HepG2 (cell line): ENCODE results near the gene L3MBTL1. TPM values are rescaled to one million over a fixed set of nuclear protein-coding genes. Genes with fewer than 3 reads are reported as not detected.

ENCODE experiments used
- ARNT ChIP-seq: fragments of 450-650 bp; IDR thresholded peaks from 2 replicates; pipeline ENCODE4 v1.6.1; 2017
- EEA1 ChIP-seq: sonication (generic); formaldehyde crosslinking; IDR thresholded peaks from 2 replicates; pipeline ENCODE4 v1.5.1; 2020; ENCODE audit warnings: mild to moderate bottlenecking, missing genetic modification reagents, borderline replicate concordance
- JDP2 ChIP-seq: sonication (generic); formaldehyde crosslinking; IDR thresholded peaks from 2 replicates; pipeline ENCODE4 v1.8.1; 2022; ENCODE audit warnings: missing genetic modification reagents, borderline replicate concordance
- KDM5B ChIP-seq: sonication (generic); formaldehyde crosslinking; IDR thresholded peaks from 2 replicates; pipeline ENCODE4 v1.4.0; 2020; ENCODE audit warnings: missing genetic modification reagents, mild to moderate bottlenecking, borderline replicate concordance
- MEF2D ChIP-seq: sonication (generic); formaldehyde crosslinking; IDR thresholded peaks from 2 replicates; pipeline ENCODE4 v1.5.1; 2020; ENCODE audit warnings: mild to moderate bottlenecking, missing genetic modification reagents
- NCOA2 ChIP-seq: sonication (generic); formaldehyde crosslinking; IDR thresholded peaks from 2 replicates; pipeline ENCODE4 v1.8.0; 2022; ENCODE audit warnings: inconsistent platforms
- NFE2L1 ChIP-seq: sonication (generic); formaldehyde crosslinking; IDR thresholded peaks from 2 replicates; pipeline ENCODE4 v1.4.0; 2020; ENCODE audit warnings: missing genetic modification reagents, mild to moderate bottlenecking, borderline replicate concordance
- NFE2L2 ChIP-seq: fragments of 150-350 bp; IDR thresholded peaks from 2 replicates; pipeline ENCODE4 v1.6.1; 2014; ENCODE audit warnings: low read length
- PAX8 ChIP-seq: sonication (generic); formaldehyde crosslinking; IDR thresholded peaks from 2 replicates; pipeline ENCODE4 v1.8.0; 2022; ENCODE audit warnings: mild to moderate bottlenecking, missing genetic modification reagents, borderline replicate concordance
- POLR2AphosphoS5 ChIP-seq: IDR thresholded peaks from 2 replicates; pipeline ENCODE4 v1.6.1; 2012; ENCODE audit warnings: low read depth, low read length
- PTBP1 ChIP-seq: fragments of 200-400 bp; formaldehyde crosslinking; IDR thresholded peaks from 2 replicates; pipeline ENCODE4 v1.6.1; 2018; ENCODE audit warnings: low read length, low read depth; ENCODE audit not compliant: poor library complexity, severe bottlenecking
- RARA ChIP-seq: IDR thresholded peaks from 2 replicates; pipeline ENCODE4 v1.6.1; 2016; ENCODE audit warnings: missing genetic modification reagents, missing compliant biosample characterization
- RFX5 ChIP-seq: IDR thresholded peaks from 2 replicates; pipeline ENCODE4 v1.6.1; 2011; ENCODE audit warnings: low read depth, low read length, improper control_type of control experiment
- RFXAP ChIP-seq: sonication (generic); formaldehyde crosslinking; IDR thresholded peaks from 2 replicates; pipeline ENCODE4 v1.4.0; 2020; ENCODE audit warnings: missing genetic modification reagents, borderline replicate concordance
- SMAD1 ChIP-seq: sonication (generic); formaldehyde crosslinking; IDR thresholded peaks from 2 replicates; pipeline ENCODE4 v1.4.0; 2020; ENCODE audit warnings: missing genetic modification reagents, low read depth, mild to moderate bottlenecking, borderline replicate concordance
- TEAD2 ChIP-seq: sonication (generic); formaldehyde crosslinking; IDR thresholded peaks from 2 replicates; pipeline ENCODE4 v1.9.0; 2021; ENCODE audit warnings: missing genetic modification reagents
- TEF ChIP-seq: sonication (generic); formaldehyde crosslinking; IDR thresholded peaks from 2 replicates; pipeline ENCODE4 v1.5.0; 2020; ENCODE audit warnings: missing genetic modification reagents
- THYN1 ChIP-seq: sonication (generic); formaldehyde crosslinking; IDR thresholded peaks from 2 replicates; pipeline ENCODE4 v1.8.1; 2023; ENCODE audit warnings: low read depth, mild to moderate bottlenecking, moderate library complexity, missing genetic modification reagents, borderline replicate concordance
- ZNF207 ChIP-seq: fragments of 450-650 bp; IDR thresholded peaks from 2 replicates; pipeline ENCODE4 v1.6.1; 2016; ENCODE audit warnings: antibody characterized with exemption, borderline replicate concordance
- ZNF225 ChIP-seq: sonication (generic); formaldehyde crosslinking; IDR thresholded peaks from 2 replicates; pipeline ENCODE4 v1.4.0; 2020; ENCODE audit warnings: mild to moderate bottlenecking, missing genetic modification reagents
- ZNF296 ChIP-seq: sonication (generic); formaldehyde crosslinking; conservative IDR thresholded peaks from 2 replicates; pipeline ENCODE4 v1.5.0; 2020; ENCODE audit warnings: mild to moderate bottlenecking, missing genetic modification reagents
- ZNF329 ChIP-seq: sonication (generic); formaldehyde crosslinking; IDR thresholded peaks from 2 replicates; pipeline ENCODE4 v1.9.0; 2021; ENCODE audit warnings: low read depth, mild to moderate bottlenecking, missing genetic modification reagents
- ZNF335 ChIP-seq: sonication (generic); formaldehyde crosslinking; IDR thresholded peaks from 2 replicates; pipeline ENCODE4 v1.4.0; 2020; ENCODE audit warnings: missing genetic modification reagents
- ZNF569 ChIP-seq: sonication (generic); formaldehyde crosslinking; IDR thresholded peaks from 2 replicates; pipeline ENCODE4 v1.5.0; 2020; ENCODE audit warnings: mild to moderate bottlenecking, missing genetic modification reagents, moderate library complexity, borderline replicate concordance
- ZNF724P ChIP-seq: sonication (generic); formaldehyde crosslinking; IDR thresholded peaks from 2 replicates; pipeline ENCODE4 v1.8.0; 2022; ENCODE audit warnings: missing genetic modification reagents, borderline replicate concordance
- ZNF878 ChIP-seq: sonication (generic); formaldehyde crosslinking; IDR thresholded peaks from 2 replicates; pipeline ENCODE4 v1.8.1; 2023; ENCODE audit warnings: mild to moderate bottlenecking, missing genetic modification reagents, moderate library complexity
- ZSCAN20 ChIP-seq: sonication (generic); formaldehyde crosslinking; IDR thresholded peaks from 2 replicates; pipeline ENCODE4 v1.4.0; 2020; ENCODE audit warnings: missing genetic modification reagents, mild to moderate bottlenecking, borderline replicate concordance
- ZSCAN22 ChIP-seq: sonication (generic); formaldehyde crosslinking; IDR thresholded peaks from 2 replicates; pipeline ENCODE4 v1.4.0; 2020; ENCODE audit warnings: mild to moderate bottlenecking, missing genetic modification reagents
- polyA plus RNA-seq, 8 experiments: library from polyadenylated mRNA; depleted of rRNA in 3 of 8; stranded (reverse) in 7 of 8; unstranded in 1 of 8; fragments of >200 nt; fragmentation: Illumina TruSeq in 4 of 8; extraction: Trizol in 4 of 8; gene quantifications; 2 replicates each; pipeline versions ENCODE4 v1.2.1 to v1.2.3, GENCODE V29; 2011 to 2016; ENCODE audit warnings: low read depth in 4 of 8, missing spikeins in 1 of 8, mixed read lengths in 1 of 8; ENCODE audit not compliant: insufficient read depth in 1 of 8
- total RNA-seq, 5 experiments: library from RNA; depleted of rRNA; stranded (reverse); fragments of >200 nt; fragmentation: Illumina TruSeq; extraction: Trizol; gene quantifications; 2 replicates each; pipeline ENCODE4 v1.2.3, GENCODE V29; 2016; ENCODE audit warnings: low read depth in 1 of 5
- TF ChIP-seq, protein P1 (sequence below): IDR thresholded peaks from 2 replicates; pipeline ENCODE4 v1.6.1; 2018; ENCODE audit warnings: missing genetic modification reagents, mild to moderate bottlenecking, missing compliant biosample characterization
- TF ChIP-seq, protein P2 (sequence below): sonication (generic); formaldehyde crosslinking; IDR thresholded peaks from 2 replicates; pipeline ENCODE4 v1.4.0; 2020; ENCODE audit warnings: missing genetic modification reagents, borderline replicate concordance

The L3MBTL1 gene
- total and polyA plus RNA-seq, 2 of the 13 experiments (the other 11 are each of a cell fraction or from before 2014, with no cell fraction given) = 9.0 to 17.8 TPM

- no peak for TF ChIP-seq TEF (CRISPR knock-in tag)
- TF ChIP-seq NFE2L2 = no peak
- TF ChIP-seq SMAD1 (CRISPR knock-in tag) = no peak
- peak; percentile 17; the same call in 1 of the 2 replicates for TF ChIP-seq RFXAP (CRISPR knock-in tag)
- TF ChIP-seq, protein P1, sequence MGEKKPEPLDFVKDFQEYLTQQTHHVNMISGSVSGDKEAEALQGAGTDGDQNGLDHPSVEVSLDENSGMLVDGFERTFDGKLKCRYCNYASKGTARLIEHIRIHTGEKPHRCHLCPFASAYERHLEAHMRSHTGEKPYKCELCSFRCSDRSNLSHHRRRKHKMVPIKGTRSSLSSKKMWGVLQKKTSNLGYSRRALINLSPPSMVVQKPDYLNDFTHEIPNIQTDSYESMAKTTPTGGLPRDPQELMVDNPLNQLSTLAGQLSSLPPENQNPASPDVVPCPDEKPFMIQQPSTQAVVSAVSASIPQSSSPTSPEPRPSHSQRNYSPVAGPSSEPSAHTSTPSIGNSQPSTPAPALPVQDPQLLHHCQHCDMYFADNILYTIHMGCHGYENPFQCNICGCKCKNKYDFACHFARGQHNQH (CRISPR knock-in tag) = no peak
- 0 out of 2 replicates have a peak, but pooled peaks have one; percentile 44 for TF ChIP-seq ZNF724P (CRISPR knock-in tag)
- no peak for TF ChIP-seq RFX5
- peak; percentile 44; the same call in 1 of the 2 replicates for TF ChIP-seq TEAD2 (CRISPR knock-in tag)
- no peak for TF ChIP-seq JDP2
- peak; percentile 70; the same call in 1 of the 2 replicates for TF ChIP-seq KDM5B (CRISPR knock-in tag)
- no peak for TF ChIP-seq ZNF569
- TF ChIP-seq ZSCAN22 (CRISPR knock-in tag) = no peak
- TF ChIP-seq ZNF296 (CRISPR knock-in tag) = 0 out of 2 replicates have a peak, but pooled peaks have one; percentile 82
- TF ChIP-seq ARNT = no peak
- TF ChIP-seq NFE2L1 (CRISPR knock-in tag) = no peak; the same call in 1 of the 2 replicates
- TF ChIP-seq PTBP1 = no peak
- peak; percentile 50; the same call in 1 of the 2 replicates for TF ChIP-seq ZNF225 (CRISPR knock-in tag)
- no peak for TF ChIP-seq ZNF207
- no peak for TF ChIP-seq NCOA2
- TF ChIP-seq PAX8 (CRISPR knock-in tag) = no peak
- TF ChIP-seq ZNF329 (CRISPR knock-in tag) = no peak
- peak; percentile 38 for TF ChIP-seq RARA (CRISPR knock-in tag)
- no peak for TF ChIP-seq ZNF335 (CRISPR knock-in tag)
- TF ChIP-seq ZNF878 (CRISPR knock-in tag) = no peak
- no peak for TF ChIP-seq ZSCAN20 (CRISPR knock-in tag)
- TF ChIP-seq, protein P2, sequence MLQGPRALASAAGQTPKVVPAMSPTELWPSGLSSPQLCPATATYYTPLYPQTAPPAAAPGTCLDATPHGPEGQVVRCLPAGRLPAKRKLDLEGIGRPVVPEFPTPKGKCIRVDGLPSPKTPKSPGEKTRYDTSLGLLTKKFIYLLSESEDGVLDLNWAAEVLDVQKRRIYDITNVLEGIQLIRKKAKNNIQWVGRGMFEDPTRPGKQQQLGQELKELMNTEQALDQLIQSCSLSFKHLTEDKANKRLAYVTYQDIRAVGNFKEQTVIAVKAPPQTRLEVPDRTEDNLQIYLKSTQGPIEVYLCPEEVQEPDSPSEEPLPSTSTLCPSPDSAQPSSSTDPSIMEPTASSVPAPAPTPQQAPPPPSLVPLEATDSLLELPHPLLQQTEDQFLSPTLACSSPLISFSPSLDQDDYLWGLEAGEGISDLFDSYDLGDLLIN (CRISPR knock-in tag) = no peak
- TF ChIP-seq POLR2AphosphoS5 = no peak
- TF ChIP-seq EEA1 (CRISPR knock-in tag) = no peak
- TF ChIP-seq THYN1 (CRISPR knock-in tag) = no peak
- peak; percentile 63 for TF ChIP-seq MEF2D (CRISPR knock-in tag)
Observed at GRCh38 chr20:43538878-43539700, 31.6 kb downstream of the L3MBTL1 start (continued).
